Skeletal muscle tissue (tissue), 4 donors: Measurements from ENCODE around the gene CBR1. TPM values are rescaled to one million over a fixed set of nuclear protein-coding genes. Genes with fewer than 3 reads are reported as not detected.
"Not testable (repeated sequence)": the region's sequence is repeated elsewhere in the genome, so short reads cannot be mapped to it uniquely, and the experiment has no call there.

ENCODE experiments used
- H3K27ac ChIP-seq: one replicate; pipeline ENCODE4 v1.7.0; 2013; ENCODE audit warnings: mild to moderate bottlenecking, low read depth, low read length, inconsistent platforms
- H3K27me3 ChIP-seq, 3 donors: one replicate each; pipeline ENCODE4 v1.7.0; 2013; ENCODE audit warnings: low read length in 3 of 3; ENCODE audit not compliant: control insufficient read depth in 3 of 3, insufficient read depth in 3 of 3
- H3K36me3 ChIP-seq, 3 donors: one replicate each; pipeline ENCODE4 v1.7.0; 2013; ENCODE audit warnings: low read length in 3 of 3; ENCODE audit not compliant: control insufficient read depth in 3 of 3, insufficient read depth in 3 of 3
- H3K4me1 ChIP-seq, 3 donors: one replicate each; pipeline ENCODE4 v1.7.0; 2013; ENCODE audit warnings: low read length in 3 of 3, mild to moderate bottlenecking in 3 of 3; ENCODE audit not compliant: control insufficient read depth in 3 of 3, insufficient read depth in 3 of 3
- H3K4me3 ChIP-seq, 3 donors: one replicate each; pipeline ENCODE4 v1.7.0; 2013; ENCODE audit warnings: low read length in 3 of 3
- H3K9ac ChIP-seq, 3 donors: one replicate each; pipeline ENCODE4 v1.7.0; 2013; ENCODE audit warnings: low read length in 3 of 3, mild to moderate bottlenecking in 3 of 3, moderate library complexity in 2 of 3, low read depth in 1 of 3
- H3K9me3 ChIP-seq, 3 donors: one replicate each; pipeline ENCODE4 v1.7.0; 2013; ENCODE audit warnings: low read length in 3 of 3; ENCODE audit not compliant: control insufficient read depth in 3 of 3
- total RNA-seq: library from RNA; depleted of rRNA; stranded (reverse); fragments of >200 nt; gene quantifications from one replicate; pipeline ENCODE4 v1.2.3, GENCODE V29; 2014
- donor health status: Osteomylitis.

The CBR1 gene
- total RNA-seq, 1 donor from 2014 or later, result 21.4 TPM

GRCh38 chr21:36064085-36064460, 5.8 kb upstream of the CBR1 start:
- H3K9ac ChIP-seq, result no peak overlapping the region
- no peaks in the 10 kb centered on the region for H3K27me3 ChIP-seq
- H3K9me3 ChIP-seq, result peaks cover 0 to 2% (median 0%) of the 10 kb centered on the region in 3 donors
- H3K27ac ChIP-seq, result no peak overlapping the region
- H3K4me1 ChIP-seq, result peaks cover 6 to 8% (median 6%) of the 10 kb centered on the region in 3 donors
- H3K36me3 ChIP-seq, result no peaks in the 10 kb centered on the region
- no peak overlapping the region for H3K4me3 ChIP-seq

GRCh38 chr21:36065497-36066036, 4.3 kb upstream of the CBR1 start:
- H3K4me1 ChIP-seq, result peaks cover 5 to 12% (median 6%) of the 10 kb centered on the region in 3 donors
- peaks cover 0 to 2% (median 0%) of the 10 kb centered on the region in 3 donors for H3K9me3 ChIP-seq
- no peak overlapping the region for H3K4me3 ChIP-seq
- H3K27me3 ChIP-seq, result no peaks in the 10 kb centered on the region
- no peaks in the 10 kb centered on the region for H3K36me3 ChIP-seq
- no peak overlapping the region for H3K9ac ChIP-seq
- H3K27ac ChIP-seq, result no peak overlapping the region

GRCh38 chr21:36068748-36069398, 951 bp upstream of the CBR1 start:
- Histone ChIP-seq H3K9ac (no peak overlapping the region), H3K4me1 (peaks cover 29 to 35% (median 34%) of the 10 kb centered on the region in 3 donors), H3K4me3 (no peak overlapping the region), H3K27ac (peak overlapping the region; percentile 62), H3K9me3 (peaks cover 0 to 2% (median 0%) of the 10 kb centered on the region in 3 donors), H3K27me3 (no peaks in the 10 kb centered on the region), H3K36me3 (peaks cover 11 to 18% (median 18%) of the 10 kb centered on the region in 3 donors)

GRCh38 chr21:36070999-36071398, 1.2 kb downstream of the CBR1 start:
- Histone ChIP-seq H3K27me3 (no peaks in the 10 kb centered on the region), H3K27ac (no peak overlapping the region), H3K4me3 (peak overlapping the region in 2 of 3 donors; percentile 45 to 66), H3K4me1 (peaks cover 29 to 35% (median 34%) of the 10 kb centered on the region in 3 donors), H3K9me3 (peaks cover 0 to 2% (median 0%) of the 10 kb centered on the region in 3 donors), H3K36me3 (peaks cover 11 to 18% (median 18%) of the 10 kb centered on the region in 3 donors), H3K9ac (peak overlapping the region in 1 of 3 donors; percentile 58)

GRCh38 chr21:36072453-36073162, 2.8 kb downstream of the CBR1 start:
- H3K4me1 ChIP-seq, result peaks cover 29 to 35% (median 34%) of the 10 kb centered on the region in 3 donors
- H3K27me3 ChIP-seq, result no peaks in the 10 kb centered on the region
- H3K9me3 ChIP-seq, result peaks cover 0 to 2% (median 0%) of the 10 kb centered on the region in 3 donors
- peaks cover 11 to 18% (median 18%) of the 10 kb centered on the region in 3 donors for H3K36me3 ChIP-seq
- peak overlapping the region in 2 of 3 donors; percentile 17 to 49 for H3K4me3 ChIP-seq
- no peak overlapping the region for H3K9ac ChIP-seq
- H3K27ac ChIP-seq, result no peak overlapping the region

- peaks cover 29 to 35% (median 34%) of the 10 kb centered on the region in 3 donors for H3K4me1 ChIP-seq
- H3K27ac ChIP-seq, result no peak overlapping the region
- no peaks in the 10 kb centered on the region for H3K27me3 ChIP-seq
- H3K4me3 ChIP-seq, result no peak overlapping the region
- no peak overlapping the region for H3K9ac ChIP-seq
- H3K36me3 ChIP-seq, result peaks cover 11 to 18% (median 18%) of the 10 kb centered on the region in 3 donors
- peaks cover 0 to 2% (median 0%) of the 10 kb centered on the region in 3 donors for H3K9me3 ChIP-seq
Measured at GRCh38 chr21:36073181-36073580, 3.4 kb downstream of the CBR1 start.

GRCh38 chr21:36073911-36074310, 4.1 kb downstream of the CBR1 start:
- H3K4me1 ChIP-seq, result peaks cover 30 to 35% (median 34%) of the 10 kb centered on the region in 3 donors
- H3K27me3 ChIP-seq, H3K4me3 ChIP-seq, H3K27ac ChIP-seq, H3K9me3 ChIP-seq, H3K9ac ChIP-seq: not testable (repeated sequence)
- peaks cover 11 to 18% (median 18%) of the 10 kb centered on the region in 3 donors for H3K36me3 ChIP-seq

- peak overlapping the region in 1 of 3 donors; percentile 45 for H3K9ac ChIP-seq
- H3K4me1 ChIP-seq, result peaks cover 25 to 29% (median 29%) of the 10 kb centered on the region in 3 donors
- peaks cover 11 to 18% (median 18%) of the 10 kb centered on the region in 3 donors for H3K36me3 ChIP-seq
- no peak overlapping the region for H3K4me3 ChIP-seq
- no peaks in the 10 kb centered on the region for H3K9me3 ChIP-seq
- no peaks in the 10 kb centered on the region for H3K27me3 ChIP-seq
- H3K27ac ChIP-seq, result no peak overlapping the region
Measured at GRCh38 chr21:36075171-36075570, 5.3 kb downstream of the CBR1 start.

- no peak overlapping the region for H3K4me3 ChIP-seq
- H3K36me3 ChIP-seq, result peaks cover 11 to 17% (median 16%) of the 10 kb centered on the region in 3 donors
- H3K27ac ChIP-seq, result no peak overlapping the region
- peaks cover 21 to 27% (median 24%) of the 10 kb centered on the region in 3 donors for H3K4me1 ChIP-seq
- no peak overlapping the region for H3K9ac ChIP-seq
- H3K27me3 ChIP-seq, result no peaks in the 10 kb centered on the region
- no peaks in the 10 kb centered on the region for H3K9me3 ChIP-seq
Measured at GRCh38 chr21:36075953-36076352, 6.1 kb downstream of the CBR1 start.
